ENCODE results near the gene PIGU. TPM values are rescaled to one million over a fixed set of nuclear protein-coding genes. Genes with fewer than 3 reads are reported as not detected.

PIGU gene
- total and polyA plus RNA-seq, 2 donors (not counting 3 experiments of a cell fraction or from before 2014, with no cell fraction given), result 20.3 to 81.8 TPM

- Histone ChIP-seq H3K9me1 (replicated peaks; ENCODE audit: control insufficient read depth, extremely low read depth, insufficient read depth, low read length) (no peaks in the 10 kb centered on the region), H3K9me3 (replicated peaks; ENCODE audit: control insufficient read depth, insufficient read depth, low read length) (no peaks in the 10 kb centered on the region), H3K9ac (replicated peaks; ENCODE audit: extremely low read depth, insufficient read depth, low read length) (no peak overlapping the region), H3K27ac (ENCODE audit: insufficient read depth, low read depth, low read length) (no peak overlapping the region), H3K79me2 (ENCODE audit: control insufficient read depth, insufficient read depth, low read length) (no peaks in the 10 kb centered on the region), H4K20me1 (replicated peaks; ENCODE audit: control insufficient read depth, extremely low read depth, insufficient read depth, low read length) (no peaks in the 10 kb centered on the region), H3K36me3 (ENCODE audit: control insufficient read depth in 2 of 2, extremely low read depth in 1 of 2, insufficient read depth in 2 of 2, low read length in 2 of 2) (peaks cover 0 to 5% of the 10 kb centered on the region in 2 experiments), H3K4me3 (replicated peaks in 1 of 3; ENCODE audit: insufficient read depth in 1 of 3, low read depth in 1 of 3, low read length in 3 of 3) (no peak overlapping the region), H3K4me1 (ENCODE audit: control insufficient read depth, extremely low read depth, insufficient read depth, low read length) (peaks cover 14% of the 10 kb centered on the region), H2AFZ (ENCODE audit: low read depth, low read length) (no peak overlapping the region), H3K27me3 (ENCODE audit: control insufficient read depth in 2 of 2, insufficient read depth in 2 of 2, low read length in 2 of 2) (no peaks in the 10 kb centered on the region), H3K4me2 (ENCODE audit: insufficient read depth, low read length) (no peak overlapping the region)
- dilution Hi-C loops (cut with MboI; ENCODE audit: extremely low pct_ligation_motif_present, low sequenced_read_pairs), result no loop called here
- CTCF ChIA-PET, result no interaction called here
- POLR2A ChIA-PET, result no interaction called here
- TF ChIP-seq MAX (IDR thresholded peaks at IDR 0.05; ENCODE audit: insufficient read depth, insufficient read length) (no peak), JUN (IDR thresholded peaks at IDR 0.05; ENCODE audit: borderline replicate concordance, insufficient read depth, insufficient read length, low read depth) (no peak), GATA2 (IDR thresholded peaks at IDR 0.05; ENCODE audit: insufficient read depth, insufficient read length, low read depth, low read length) (no peak), POLR2A (IDR thresholded peaks at IDR 0.05; ENCODE audit: low read depth, low read length) (no peak), MYC (IDR thresholded peaks at IDR 0.05; ENCODE audit: low read depth, low read length) (no peak), EZH2 (IDR thresholded peaks at IDR 0.05; ENCODE audit: borderline replicate concordance, low read depth, low read length, severe bottlenecking) (no peak), POLR2AphosphoS5 (IDR thresholded peaks at IDR 0.05; ENCODE audit: insufficient read depth, low read depth, low read length) (no peak), FOS (IDR thresholded peaks at IDR 0.05; ENCODE audit: borderline replicate concordance, insufficient read depth, low read length) (no peak)
- TF ChIP-seq, protein P1, sequence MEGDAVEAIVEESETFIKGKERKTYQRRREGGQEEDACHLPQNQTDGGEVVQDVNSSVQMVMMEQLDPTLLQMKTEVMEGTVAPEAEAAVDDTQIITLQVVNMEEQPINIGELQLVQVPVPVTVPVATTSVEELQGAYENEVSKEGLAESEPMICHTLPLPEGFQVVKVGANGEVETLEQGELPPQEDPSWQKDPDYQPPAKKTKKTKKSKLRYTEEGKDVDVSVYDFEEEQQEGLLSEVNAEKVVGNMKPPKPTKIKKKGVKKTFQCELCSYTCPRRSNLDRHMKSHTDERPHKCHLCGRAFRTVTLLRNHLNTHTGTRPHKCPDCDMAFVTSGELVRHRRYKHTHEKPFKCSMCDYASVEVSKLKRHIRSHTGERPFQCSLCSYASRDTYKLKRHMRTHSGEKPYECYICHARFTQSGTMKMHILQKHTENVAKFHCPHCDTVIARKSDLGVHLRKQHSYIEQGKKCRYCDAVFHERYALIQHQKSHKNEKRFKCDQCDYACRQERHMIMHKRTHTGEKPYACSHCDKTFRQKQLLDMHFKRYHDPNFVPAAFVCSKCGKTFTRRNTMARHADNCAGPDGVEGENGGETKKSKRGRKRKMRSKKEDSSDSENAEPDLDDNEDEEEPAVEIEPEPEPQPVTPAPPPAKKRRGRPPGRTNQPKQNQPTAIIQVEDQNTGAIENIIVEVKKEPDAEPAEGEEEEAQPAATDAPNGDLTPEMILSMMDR (IDR thresholded peaks at IDR 0.05; ENCODE audit: extremely low read depth in 1 of 2, insufficient read depth in 1 of 2, low read depth in 1 of 2, low read length in 2 of 2), result no peak
- BruUV-seq (replicated peaks), result no TSS peak
- intact Hi-C loops (cut with micrococcal nuclease), result no loop called here
- FAIRE-seq (no peak), DNase-seq (ENCODE audit: low read depth, low spot score) (no peak)
Observed at GRCh38 chr20:34585019-34585418, 91.9 kb downstream of the PIGU start.

Measured in endothelial cell of umbilical vein (primary cell).